Left ventricle myocardium inferior (tissue), 1 donor: ENCODE results near the gene SMNDC1. TPM values are rescaled to one million over a fixed set of nuclear protein-coding genes. Genes with fewer than 3 reads are reported as not detected.

ENCODE experiments used
- DNase-seq: peaks from one replicate; pipeline ENCODE4 v3.0.0-alpha.2; 2020
- H3K27ac ChIP-seq: fragments of 200-600 bp; replicated peaks from 2 replicates; pipeline ENCODE4 v1.8.0; 2021
- H3K27me3 ChIP-seq: fragments of 200-600 bp; 2 replicates; pipeline ENCODE4 v1.8.0; 2021; ENCODE audit warnings: low read depth
- H3K36me3 ChIP-seq: fragments of 200-600 bp; 2 replicates; pipeline ENCODE4 v1.8.0; 2021
- H3K4me1 ChIP-seq: fragments of 200-600 bp; 2 replicates; pipeline ENCODE4 v1.8.0; 2021
- H3K4me3 ChIP-seq: fragments of 200-600 bp; 2 replicates; pipeline ENCODE4 v1.8.0; 2021; ENCODE audit warnings: mild to moderate bottlenecking, moderate library complexity
- H3K9me3 ChIP-seq: fragments of 200-600 bp; replicated peaks from 2 replicates; pipeline ENCODE4 v1.8.0; 2021
- CTCF ChIP-seq: fragments of 200-600 bp; IDR thresholded peaks from 2 replicates; pipeline ENCODE4 v1.8.0; 2021; ENCODE audit warnings: antibody characterized with exemption, mild to moderate bottlenecking, borderline replicate concordance
- intact Hi-C: fragments of 100-400 bp; cut with micrococcal nuclease; formaldehyde crosslinking; loops from one replicate; pipeline ENCODE4 v1.11.0; 2022
- total RNA-seq: library from RNA; stranded (reverse); fragmentation: NEBNext Ultra II Directional; extraction: Animal tissue kit (Norgen Biotek cat#: 25700); gene quantifications from one replicate; pipeline ENCODE4 v1.2.1, GENCODE V29; 2021
- donor health status: DM: no; HTN: yes; CAD: no; lungs with severe emphysema.

Gene SMNDC1
- total RNA-seq, 1 donor from 2014 or later: 24.1 TPM

- no peak for TF ChIP-seq CTCF
- Histone ChIP-seq H3K36me3 (no peaks in the 10 kb centered on the region), H3K4me1 (no peaks in the 10 kb centered on the region), H3K27me3 (peaks cover 8% of the 10 kb centered on the region), H3K4me3 (no peak overlapping the region), H3K27ac (no peak overlapping the region), H3K9me3 (peaks cover 31% of the 10 kb centered on the region)
- DNase-seq: no peak
- intact Hi-C loops: no loop called here
Observed at GRCh38 chr10:110327262-110327914, 22.7 kb upstream of the SMNDC1 start.

DNA sequence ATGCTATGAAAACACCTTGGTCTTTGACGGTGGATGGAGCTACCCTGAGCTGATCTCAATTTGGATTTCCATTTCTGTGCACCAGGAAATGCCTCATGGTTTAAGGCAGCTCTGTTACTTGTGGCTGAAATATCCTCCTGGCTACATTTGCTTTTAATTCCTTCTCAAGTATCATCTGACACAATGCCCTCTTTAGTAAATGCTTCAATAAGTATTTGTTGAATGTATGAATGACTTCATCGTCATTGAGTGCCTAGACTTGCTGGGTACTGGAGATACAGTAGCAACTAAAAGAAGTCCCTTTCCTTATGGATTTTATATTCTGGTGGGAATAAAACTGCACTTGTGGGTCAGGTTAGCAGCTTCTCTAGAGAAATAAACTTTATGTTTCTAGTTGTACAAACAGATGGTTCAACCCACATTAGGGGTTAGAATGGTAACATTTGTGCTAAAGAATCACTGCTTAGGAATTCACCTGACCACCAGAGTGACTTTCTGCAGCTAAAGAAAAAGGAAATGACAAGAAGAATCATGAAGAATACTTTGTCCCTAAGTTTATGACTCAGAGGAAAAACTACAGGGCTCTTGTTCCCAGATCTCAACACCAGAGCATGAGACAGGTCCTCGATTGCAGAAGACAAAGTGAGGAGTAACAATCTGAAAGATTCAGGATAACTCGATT lies 21.8 kb upstream of the SMNDC1 start:
- intact Hi-C loops: no loop called here
- Histone ChIP-seq H3K27me3 (peaks cover 8% of the 10 kb centered on the region), H3K27ac (no peak overlapping the region), H3K4me1 (no peaks in the 10 kb centered on the region), H3K9me3 (peaks cover 32% of the 10 kb centered on the region), H3K36me3 (no peaks in the 10 kb centered on the region), H3K4me3 (no peak overlapping the region)
- no peak for DNase-seq
- TF ChIP-seq CTCF: no peak

DNA sequence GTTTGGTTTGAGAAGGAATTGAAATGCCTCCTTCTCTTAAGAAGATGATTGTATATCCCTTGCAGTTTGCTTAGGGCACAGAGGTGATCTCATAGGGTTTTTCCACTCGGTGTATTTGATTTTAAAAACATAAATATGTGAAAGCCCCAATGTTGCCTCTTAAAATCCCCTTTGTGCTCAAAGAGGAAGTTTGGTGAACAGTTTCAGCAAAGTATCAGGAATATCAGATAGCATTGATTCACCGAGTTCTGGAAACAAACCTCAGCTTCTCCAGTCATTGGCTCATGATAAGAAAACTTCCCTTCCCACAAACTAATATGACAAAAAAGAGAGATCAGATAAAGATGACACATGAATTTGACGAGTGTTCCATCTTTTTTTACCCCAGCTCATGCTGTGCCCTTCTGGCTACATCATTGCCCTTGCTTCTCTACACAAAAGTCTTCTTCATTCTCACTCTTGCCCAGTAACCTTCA lies 20.1 kb upstream of the SMNDC1 start:
- H3K4me3 ChIP-seq: no peak overlapping the region
- no peaks in the 10 kb centered on the region for H3K4me1 ChIP-seq
- peaks cover 27% of the 10 kb centered on the region for H3K9me3 ChIP-seq
- peaks cover 8% of the 10 kb centered on the region for H3K27me3 ChIP-seq
- H3K27ac ChIP-seq: no peak overlapping the region
- TF ChIP-seq CTCF: no peak
- DNase-seq: no peak
- intact Hi-C loops: no loop called here
- no peaks in the 10 kb centered on the region for H3K36me3 ChIP-seq

DNA sequence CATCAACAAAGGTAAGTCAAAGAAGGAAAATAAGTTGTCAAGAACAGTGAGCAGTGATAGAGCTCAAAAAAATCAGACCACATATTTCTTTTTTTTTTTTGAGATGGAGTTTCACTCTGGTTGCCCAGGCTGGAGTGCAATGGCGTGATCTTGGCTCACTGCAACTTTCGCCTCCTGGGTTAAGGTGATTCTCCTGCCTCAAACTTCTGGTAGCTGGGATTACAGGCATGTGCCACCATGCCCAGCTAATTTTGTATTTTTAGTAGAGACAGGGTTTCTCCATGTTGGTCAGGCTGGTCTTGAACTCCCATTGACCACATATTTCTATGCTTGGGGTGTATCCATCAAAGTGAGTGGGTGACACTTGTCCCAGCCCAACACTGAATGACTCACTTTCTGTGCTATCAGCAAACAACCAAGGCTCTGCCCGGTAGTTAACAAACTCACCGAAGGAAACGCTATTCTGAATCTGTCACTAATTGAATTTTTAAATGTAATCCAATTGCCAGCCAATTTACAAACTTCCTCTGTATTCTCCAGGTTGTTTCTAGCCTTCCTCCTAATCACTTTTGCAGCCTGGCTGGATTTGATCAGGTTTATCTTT lies 19.6 kb upstream of the SMNDC1 start:
- intact Hi-C loops: no loop called here
- DNase-seq: no peak
- Histone ChIP-seq H3K36me3 (no peaks in the 10 kb centered on the region), H3K27ac (no peak overlapping the region), H3K4me3 (no peak overlapping the region), H3K27me3 (peaks cover 8% of the 10 kb centered on the region), H3K4me1 (no peaks in the 10 kb centered on the region), H3K9me3 (peaks cover 23% of the 10 kb centered on the region)
- no peak for TF ChIP-seq CTCF

DNA sequence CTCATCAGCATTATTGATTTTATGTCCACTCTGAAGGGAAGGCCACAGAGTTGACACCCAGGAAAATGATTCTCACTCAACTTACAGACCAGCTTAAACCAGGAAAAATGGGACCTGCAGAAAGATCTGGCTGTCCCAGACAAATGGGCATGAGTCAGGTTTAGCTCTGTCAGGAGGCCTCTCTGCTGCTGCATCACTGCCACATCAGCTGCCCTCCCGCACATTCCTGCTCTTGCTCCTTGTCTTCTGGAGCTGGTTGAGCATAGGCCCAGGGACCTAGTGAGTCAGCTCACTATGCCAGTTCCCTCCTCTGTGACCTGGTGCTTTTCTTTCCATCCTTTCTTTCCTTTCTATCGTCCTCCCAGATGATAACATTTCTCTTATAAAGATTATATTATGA lies 18.8 kb upstream of the SMNDC1 start:
- Histone ChIP-seq H3K27me3 (peaks cover 8% of the 10 kb centered on the region), H3K4me3 (no peak overlapping the region), H3K27ac (no peak overlapping the region), H3K4me1 (no peaks in the 10 kb centered on the region), H3K36me3 (no peaks in the 10 kb centered on the region), H3K9me3 (peaks cover 21% of the 10 kb centered on the region)
- no peak for TF ChIP-seq CTCF
- no peak for DNase-seq
- intact Hi-C loops: no loop called here
